Heart right ventricle (tissue), 16 donors: ENCODE measurements around the gene KCNN1. TPM values are rescaled to one million over a fixed set of nuclear protein-coding genes. Genes with fewer than 3 reads are reported as not detected.

ENCODE experiments used
- ATAC-seq, 8 donors: fragments of 200-7000 bp; cut with Tn5 transposase; one replicate each; pipeline ENCODE4 v1.9.1; 2020; ENCODE audit warnings: mild to moderate bottlenecking in 8 of 8, moderate library complexity in 8 of 8, moderate number of reproducible peaks in 1 of 8
- DNase-seq, 2 donors: peaks; one replicate each; pipeline ENCODE4 v3.0.0-alpha.2; 2020
- H3K27ac ChIP-seq, 10 donors: fragments of 200-600 bp; sonication (generic) in 2 of 10; one replicate each; pipeline versions ENCODE4 v1.5.0 to v1.8.0; 2020 to 2022; ENCODE audit warnings: mild to moderate bottlenecking in 3 of 10
- H3K27me3 ChIP-seq, 7 donors: fragments of 200-600 bp; one replicate each; pipeline ENCODE4 v1.8.0; 2021 to 2022; ENCODE audit warnings: mild to moderate bottlenecking in 2 of 7
- H3K36me3 ChIP-seq, 9 donors: fragments of 200-600 bp; sonication (generic) in 1 of 9; one replicate each; pipeline versions ENCODE4 v1.5.0 to v1.8.0; 2020 to 2022; ENCODE audit warnings: mild to moderate bottlenecking in 2 of 9
- H3K4me1 ChIP-seq, 9 donors: fragments of 200-600 bp; sonication (generic) in 1 of 9; one replicate each; pipeline versions ENCODE4 v1.5.0 to v1.8.0; 2020 to 2022; ENCODE audit warnings: mild to moderate bottlenecking in 4 of 9
- H3K4me3 ChIP-seq, 10 donors: fragments of 200-600 bp; sonication (generic) in 2 of 10; one replicate each; pipeline versions ENCODE4 v1.5.0 to v1.8.0; 2020 to 2022; ENCODE audit warnings: mild to moderate bottlenecking in 7 of 10, moderate library complexity in 2 of 10
- H3K9me3 ChIP-seq, 11 donors: fragments of 200-600 bp in 10 of 11; sonication (generic) in 2 of 11; one replicate each; pipeline versions ENCODE4 v1.5.0 to v1.8.0; 2013 to 2022; ENCODE audit warnings: mild to moderate bottlenecking in 2 of 11, control low read depth in 1 of 11, moderate library complexity in 1 of 11
- CTCF ChIP-seq, 9 donors: fragments of 200-600 bp; sonication (generic) in 2 of 9; IDR thresholded peaks; one replicate each; pipeline versions ENCODE4 v1.5.0 to v1.8.0; 2021 to 2022; ENCODE audit warnings: antibody characterized with exemption in 9 of 9, mild to moderate bottlenecking in 5 of 9, moderate library complexity in 1 of 9
- WGBS, 2 donors: extraction: QIAGEN DNeasy Blood & Tissue Kit; methylation state at CpG; one replicate each; pipeline ENCODE4 v1.1.7; 2013; ENCODE audit warnings: inconsistent platforms in 1 of 2; 5-methylcytosine and 5-hydroxymethylcytosine counted together
- intact Hi-C, 10 donors: fragments of 100-400 bp; cut with DNase I; formaldehyde crosslinking; loops; one replicate each; pipeline versions ENCODE4 v1.11.1 to v1.14.2; 2022
- polyA plus RNA-seq, 2 donors: library from polyadenylated mRNA; stranded (reverse); fragments of 200-250 nt; gene quantifications; one replicate each; pipeline ENCODE4 v1.2.3, GENCODE V29; 2013
- total RNA-seq, 10 donors: library from RNA; stranded (reverse); fragmentation: NEBNext Ultra II Directional in 3 of 10; extraction: Animal tissue kit (Norgen Biotek cat#: 25700) in 3 of 10; gene quantifications; one replicate each; pipeline versions ENCODE4 v1.2.1 to v1.2.4, GENCODE V29; 2021 to 2023
- donor health status: Arrhythmogenic right ventricular cardiomyopathy.
- donor health status: ischemic (EF 13 %, LVEDD 7.1; RV severe dilation, severe dysfunction).
- donor health status: healthy with polysubstance abuse.
- donor health status: DM: no; HTN: yes; CAD: no.
- donor health status: DM: no; HTN: no; CAD: no.
- donor health status: ischemic (EF 25% LVEDD 6.9; RV normal size, moderate dysfunction).
- donor health status: ischemic (EF 25% LVEDD 5.7; RV mildly dilated, moderate dysfunction).
- donor health status: healthy.
- donor health status: DM: yes; HTN: yes; CAD: no.
- donor health status: Ischemic cardiomyopathy.
- donor health status: ischemic (EF 35%, LVEDD 5.7; RV mildly dilated, moderate dysfunction).
- donor health status: nonischemic (EF 11% LVEDD 7.7; RV severe dilation, severe dysfunction).
- donor health status: DM: yes; HTN: yes; CAD: no.
- donor health status: PGD.
- donor health status: ischemic (EF 29% LVEDD 5.4; RV normal size, mild dysfunction).
- donor health status: nonischemic (EF 23%, LVEDD 6.1; RV moderate dilation, normal function).

KCNN1 gene
- total and polyA plus RNA-seq, 12 donors, result 0.72 TPM; not detected in 11

- Histone ChIP-seq H3K36me3 (peaks cover 0 to 51% (median 6%) of the 10 kb centered on the region in 9 donors), H3K9me3 (no peaks in the 10 kb centered on the region), H3K27ac (no peak overlapping the region), H3K4me3 (no peak overlapping the region), H3K4me1 (peaks cover under 1 to 12% (median 6%) of the 10 kb centered on the region in 9 donors), H3K27me3 (peaks cover 0 to 5% (median 0%) of the 10 kb centered on the region in 7 donors)
- no peak for DNase-seq
- intact Hi-C loops, result loop anchor here in 5 of 10 donors (5.0 to 10.0 kb wide), 3 partner anchors 111 to 121 kb away; no protein-coding TSS in a partner anchor
- no peak for TF ChIP-seq CTCF (IDR thresholded peaks at IDR 0.05)
- 76 to 81% methylated on average over 55 to 57 of the region's 57 CpGs for WGBS, 2 donors
- no peak for ATAC-seq
Measured at GRCh38 chr19:17943274-17944221, 23.4 kb upstream of the KCNN1 start.

GRCh38 chr19:17944301-17944700 lies 22.6 kb upstream of the KCNN1 start:
- Histone ChIP-seq H3K27ac (no peak overlapping the region), H3K4me1 (peaks cover 6 to 20% (median 13%) of the 10 kb centered on the region in 9 donors), H3K9me3 (no peaks in the 10 kb centered on the region), H3K27me3 (peaks cover 0 to 13% (median 6%) of the 10 kb centered on the region in 7 donors), H3K36me3 (peaks cover 0 to 43% (median 2%) of the 10 kb centered on the region in 9 donors), H3K4me3 (no peak overlapping the region)
- no peak for ATAC-seq
- intact Hi-C loops, result loop anchor here in 5 of 10 donors (5.0 to 10.0 kb wide), 3 partner anchors 110 to 120 kb away; no protein-coding TSS in a partner anchor
- no peak for DNase-seq
- 70 to 80% methylated on average over 4 of the region's 4 CpGs for WGBS, 2 donors
- TF ChIP-seq CTCF (IDR thresholded peaks at IDR 0.05), result no peak

- Histone ChIP-seq H3K4me1 (peaks cover 28 to 48% (median 41%) of the 10 kb centered on the region in 9 donors), H3K4me3 (peak overlapping the region; percentile 32 to 92 (median 74)), H3K9me3 (no peaks in the 10 kb centered on the region), H3K27me3 (peaks cover 12 to 42% (median 35%) of the 10 kb centered on the region in 7 donors), H3K36me3 (peaks cover 0 to 20% (median 0%) of the 10 kb centered on the region in 9 donors), H3K27ac (peak overlapping the region in 6 of 10 donors; percentile 17 to 82 (median 53))
- DNase-seq (no peak), ATAC-seq (peak; percentile 20 to 59 (median 49))
- TF ChIP-seq CTCF (IDR thresholded peaks at IDR 0.05), result peak in 2 of 9 donors; percentile 5 to 12
- intact Hi-C loops, result loop anchor here in 6 of 10 donors (1.0 to 10.0 kb wide), 4 partner anchors 15 to 118 kb away; no protein-coding TSS in a partner anchor
- 18% methylated on average over 29 of the region's 29 CpGs for WGBS, 2 donors
Measured at GRCh38 chr19:17946965-17947784, 19.7 kb upstream of the KCNN1 start.
